CD4-positive, CD25-positive, alpha-beta regulatory T cell (primary cell): ENCODE measurements around the gene IL10RA. TPM values are rescaled to one million over a fixed set of nuclear protein-coding genes. Genes with fewer than 3 reads are reported as not detected.
A peak's percentile ranks its signal among the peaks of the same experiment; 100 is the strongest.
"Not testable (repeated sequence)": the region's sequence is repeated elsewhere in the genome, so short reads cannot be mapped to it uniquely, and the experiment has no call there.

Experiments used
- ATAC-seq, 2 donors: fragments of 150-1000 bp; cut with Tn5 transposase; one replicate each; pipeline ENCODE4 v1.10.0; 2021; ENCODE audit warnings: low read depth in 2 of 2, moderate number of reproducible peaks in 2 of 2, moderate library complexity in 1 of 2
- DNase-seq, 3 donors: peaks; one replicate each; pipeline versions ENCODE4 v3.0.0 to v3.0.0-alpha.2; 2012 to 2022; ENCODE audit warnings: mixed read lengths in 1 of 3
- H3K27ac ChIP-seq: one replicate; pipeline ENCODE4 v1.7.0; 2013; ENCODE audit warnings: mild to moderate bottlenecking, low read length; ENCODE audit not compliant: insufficient read depth, poor library complexity, severe bottlenecking
- H3K27me3 ChIP-seq: one replicate; pipeline ENCODE4 v1.7.0; 2013; ENCODE audit warnings: low read length; ENCODE audit not compliant: control insufficient read depth, insufficient read depth
- H3K36me3 ChIP-seq: one replicate; pipeline ENCODE4 v1.7.0; 2013; ENCODE audit warnings: mild to moderate bottlenecking, low read length, moderate library complexity; ENCODE audit not compliant: control insufficient read depth, insufficient read depth
- H3K4me1 ChIP-seq: 2 replicates; pipeline ENCODE4 v1.7.0; 2013; ENCODE audit warnings: mild to moderate bottlenecking, low read length; ENCODE audit not compliant: insufficient read depth, control insufficient read depth, poor library complexity, severe bottlenecking
- H3K4me3 ChIP-seq: one replicate; pipeline ENCODE4 v1.7.0; 2013; ENCODE audit warnings: low read depth, mild to moderate bottlenecking, low read length, moderate library complexity
- H3K9me3 ChIP-seq, 2 experiments: 1 replicate in 1 of 2; 2 replicates in 1 of 2; pipeline ENCODE4 v1.7.0; 2013; ENCODE audit warnings: low read length in 2 of 2, mild to moderate bottlenecking in 1 of 2, moderate library complexity in 1 of 2; ENCODE audit not compliant: control insufficient read depth in 2 of 2
- H3K27ac Mint-ChIP-seq, 3 donors: one replicate each; pipeline ENCODE4 v1.8.0; 2020 to 2022; ENCODE audit warnings: mild to moderate bottlenecking in 3 of 3, mixed read lengths in 3 of 3, moderate library complexity in 2 of 3
- H3K27me3 Mint-ChIP-seq: one replicate; pipeline ENCODE4 v1.8.0; 2022; ENCODE audit warnings: mild to moderate bottlenecking, mixed read lengths
- H3K36me3 Mint-ChIP-seq: one replicate; pipeline ENCODE4 v1.8.0; 2020; ENCODE audit warnings: mixed read lengths
- H3K4me1 Mint-ChIP-seq, 4 donors: one replicate each; pipeline ENCODE4 v1.8.0; 2020 to 2022; ENCODE audit warnings: mixed read lengths in 4 of 4, mild to moderate bottlenecking in 1 of 4
- H3K4me3 Mint-ChIP-seq, 4 donors: one replicate each; pipeline ENCODE4 v1.8.0; 2020 to 2022; ENCODE audit warnings: mild to moderate bottlenecking in 4 of 4, mixed read lengths in 4 of 4, moderate library complexity in 3 of 4
- H3K9me3 Mint-ChIP-seq, 7 donors: one replicate each; pipeline ENCODE4 v1.8.0; 2020 to 2022; ENCODE audit warnings: mixed read lengths in 7 of 7, mild to moderate bottlenecking in 3 of 7, moderate library complexity in 2 of 7
- polyA plus RNA-seq, 4 donors: library from polyadenylated mRNA; unstranded; fragments of 300-500 nt; fragmentation: Illumina TruSeq; gene quantifications; one replicate each; pipeline ENCODE4 v1.2.3, GENCODE V29; 2021
- total RNA-seq: library from RNA; stranded (reverse); gene quantifications from one replicate; pipeline ENCODE4 v1.2.3, GENCODE V29; 2022

IL10RA gene
- total and polyA plus RNA-seq, 5 donors from 2014 or later = 572 to 666 (median 654) TPM

DNA sequence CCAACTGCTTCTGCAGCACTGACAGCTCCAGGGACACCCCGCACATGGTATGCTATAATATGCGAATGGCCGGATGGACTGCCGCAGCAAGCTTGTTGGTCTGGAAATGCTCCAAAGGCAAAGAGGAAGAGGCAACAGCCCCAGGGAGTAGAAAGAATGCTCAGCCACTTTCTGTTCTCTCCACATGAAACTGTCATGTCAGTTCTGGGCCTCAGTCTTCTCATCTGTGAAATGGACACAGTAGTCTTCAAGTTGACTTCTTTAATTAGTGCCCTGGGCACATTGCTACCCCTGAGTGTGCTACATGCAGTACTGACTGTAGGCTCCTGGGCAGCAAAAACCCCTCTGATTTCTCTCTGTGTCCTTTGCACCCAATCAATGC lies 19.9 kb downstream of the IL10RA start:
- H3K27ac ChIP-seq = peak overlapping the region; percentile 84
- Mint-ChIP-seq H3K9me3 (peaks cover 0 to 7% (median 2%) of the 10 kb centered on the region in 7 donors), H3K27ac (peak overlapping the region; percentile 93 to 100 (median 93)), H3K4me1 (peaks cover 37 to 100% (median 86%) of the 10 kb centered on the region in 4 donors), H3K4me3 (peak overlapping the region in 3 of 4 donors; percentile 71 to 87 (median 82)), H3K36me3 (peaks cover 12% of the 10 kb centered on the region), H3K27me3 (no peaks in the 10 kb centered on the region)
- H3K4me1 ChIP-seq = peaks cover 100% of the 10 kb centered on the region
- H3K9me3 ChIP-seq = peaks cover 0 to 5% of the 10 kb centered on the region in 2 experiments
- no peak for DNase-seq
- ATAC-seq = no peak
- no peaks in the 10 kb centered on the region for H3K27me3 ChIP-seq
- peak overlapping the region; percentile 30 for H3K4me3 ChIP-seq
- no peaks in the 10 kb centered on the region for H3K36me3 ChIP-seq

DNA sequence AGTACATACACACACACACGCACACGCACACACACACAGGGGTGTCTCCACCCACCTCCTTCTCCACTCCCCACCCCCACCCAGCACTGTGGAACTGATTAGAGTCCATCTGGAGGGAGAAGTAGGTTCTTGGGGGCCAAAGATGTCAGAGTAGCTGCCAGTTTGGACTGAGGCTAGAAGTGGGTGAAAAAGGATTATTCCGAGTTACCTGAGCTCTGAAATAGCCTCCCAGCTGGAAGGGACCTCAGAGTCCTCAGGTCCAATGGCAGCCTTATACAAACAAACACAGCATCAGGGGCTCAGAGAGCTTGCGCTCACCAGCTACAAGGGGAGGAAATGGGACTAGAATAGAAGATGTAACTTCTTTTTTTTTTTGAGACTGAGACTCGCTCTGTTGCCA lies 20.8 kb downstream of the IL10RA start:
- H3K4me1 Mint-ChIP-seq = peaks cover 39 to 100% (median 82%) of the 10 kb centered on the region in 4 donors
- Histone ChIP-seq H3K4me3 (peak overlapping the region; percentile 30), H3K27me3 (no peaks in the 10 kb centered on the region), H3K27ac (peak overlapping the region; percentile 84), H3K36me3 (no peaks in the 10 kb centered on the region), H3K4me1 (peaks cover 100% of the 10 kb centered on the region), H3K9me3 (peaks cover 0 to 5% of the 10 kb centered on the region in 2 experiments)
- peak overlapping the region; percentile 73 to 87 (median 82) for H3K4me3 Mint-ChIP-seq
- no peaks in the 10 kb centered on the region for H3K27me3 Mint-ChIP-seq
- H3K36me3 Mint-ChIP-seq = peaks cover 7% of the 10 kb centered on the region
- peaks cover 0 to 7% (median 2%) of the 10 kb centered on the region in 7 donors for H3K9me3 Mint-ChIP-seq
- ATAC-seq = peak in 1 of 2 donors; percentile 5
- peak in 1 of 3 donors; percentile 56 for DNase-seq
- peak overlapping the region; percentile 93 to 99 (median 97) for H3K27ac Mint-ChIP-seq

DNA sequence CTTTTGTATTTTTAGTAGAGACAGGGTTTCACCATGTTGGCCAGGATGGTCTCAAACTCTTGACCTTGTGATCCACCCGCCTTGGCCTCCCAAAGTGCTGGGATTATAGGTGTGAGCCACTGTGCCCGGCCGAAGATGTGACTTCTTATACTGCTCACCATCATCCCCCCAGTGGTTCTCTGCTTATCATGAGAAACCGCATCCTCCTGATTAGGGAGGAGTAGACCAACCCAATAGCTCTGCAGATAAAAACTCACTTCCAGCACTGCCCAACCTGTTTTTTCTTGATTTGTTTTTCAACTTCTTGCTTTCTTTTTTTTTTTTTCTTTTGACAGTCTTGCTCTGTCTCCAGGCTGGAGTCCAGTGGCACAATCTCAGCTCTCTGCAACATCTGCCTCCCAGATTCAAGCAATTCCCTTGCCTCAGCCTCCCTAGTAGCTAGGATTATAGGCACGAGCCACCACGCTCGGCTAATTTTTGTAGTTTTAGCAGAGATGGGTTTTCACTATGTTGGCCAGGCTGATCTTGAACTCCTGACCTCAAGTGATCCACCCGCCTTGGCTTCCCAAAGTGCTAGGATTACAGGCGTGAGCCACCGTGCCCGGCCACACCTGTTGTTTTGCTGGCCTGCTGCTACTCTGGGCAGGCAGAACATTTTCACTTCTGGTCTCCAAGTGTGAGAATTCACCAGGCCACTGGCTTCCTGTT lies 21.5 kb downstream of the IL10RA start:
- not testable (repeated sequence) for H3K36me3 ChIP-seq, H3K36me3 Mint-ChIP-seq, H3K9me3 Mint-ChIP-seq, H3K9me3 ChIP-seq, H3K27me3 ChIP-seq, H3K27me3 Mint-ChIP-seq
- Histone ChIP-seq H3K4me1 (peaks cover 100% of the 10 kb centered on the region), H3K27ac (peak overlapping the region; percentile 84), H3K4me3 (peak overlapping the region; percentile 67)
- peak in 2 of 3 donors; percentile 71 to 92 for DNase-seq
- Mint-ChIP-seq H3K4me1 (peaks cover 38 to 100% (median 82%) of the 10 kb centered on the region in 4 donors), H3K4me3 (peak overlapping the region; percentile 73 to 87 (median 82)), H3K27ac (peak overlapping the region; percentile 93 to 99 (median 97))
- ATAC-seq = peak; percentile 66 to 68

DNA sequence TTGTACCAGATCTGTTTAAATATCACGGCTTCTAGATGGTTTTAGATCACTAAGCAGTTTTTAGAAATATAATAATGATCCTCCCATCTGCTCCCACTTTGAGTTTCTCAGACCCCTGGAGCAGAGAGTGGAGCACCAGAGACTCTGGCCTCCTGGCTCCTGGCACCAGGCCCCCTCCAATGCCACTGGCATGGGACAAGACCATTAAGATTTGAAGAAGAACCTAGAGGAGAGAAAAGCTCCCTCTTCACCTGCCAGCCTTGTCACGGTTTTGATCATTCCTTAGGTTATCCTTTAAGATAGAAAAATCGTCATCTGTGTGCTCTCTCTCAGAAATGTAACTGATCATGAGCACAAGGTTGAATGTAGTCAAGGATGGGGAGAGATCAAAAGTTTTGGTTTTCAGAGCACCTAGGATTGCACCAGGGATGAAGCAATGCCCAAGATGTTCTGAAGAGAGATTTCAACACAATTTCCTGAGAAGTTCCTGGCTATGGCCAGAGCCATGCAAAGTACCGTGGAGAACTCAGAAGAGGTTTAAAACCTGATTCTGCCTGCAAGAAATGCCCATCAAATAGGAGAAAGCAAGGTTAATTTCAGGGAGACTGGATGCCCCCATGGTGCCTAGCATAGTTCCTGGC lies 22.2 kb downstream of the IL10RA start:
- DNase-seq = no peak

DNA sequence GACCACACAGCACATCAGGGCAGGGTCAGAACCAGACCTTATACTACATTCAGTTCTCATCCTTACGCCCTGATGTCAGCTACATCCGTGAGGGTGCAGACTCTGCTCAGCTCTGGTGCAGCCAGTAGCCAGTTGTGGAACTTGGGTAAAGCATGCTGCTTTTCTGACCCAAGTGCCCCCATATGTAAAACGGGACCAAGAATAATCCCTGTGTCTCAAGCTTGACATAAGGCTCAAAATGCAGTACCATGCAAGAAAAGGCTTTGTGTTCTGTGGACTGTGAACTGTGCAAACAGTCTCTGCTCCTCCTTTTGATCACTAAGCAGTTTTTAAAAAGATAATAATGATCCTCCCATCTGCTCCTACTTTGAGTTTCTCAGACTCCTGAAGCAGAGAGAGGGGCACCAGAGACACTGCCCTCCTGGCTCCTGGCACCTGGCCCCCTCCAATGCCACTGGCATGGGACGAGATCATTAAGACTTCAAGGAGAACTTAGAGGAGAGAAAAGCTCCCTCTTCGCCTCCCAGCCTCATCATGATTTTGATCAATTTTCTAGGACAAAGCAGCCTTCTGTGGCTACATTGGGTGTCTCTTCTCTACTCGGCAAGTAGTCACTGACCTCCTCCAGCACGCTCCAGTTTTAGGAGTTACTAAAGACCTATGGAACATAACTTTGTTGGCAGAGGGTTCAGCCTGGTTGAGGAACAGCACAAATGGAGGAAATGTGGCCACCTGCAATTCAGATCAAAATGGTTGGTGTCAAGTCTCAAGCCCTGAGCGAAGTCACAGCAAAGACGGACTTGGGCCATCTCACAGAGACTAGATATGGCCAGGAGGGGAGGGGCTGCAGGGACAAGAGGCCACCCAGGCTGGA lies 23.9 kb downstream of the IL10RA start:
- H3K9me3 Mint-ChIP-seq = peaks cover 0 to 5% (median 2%) of the 10 kb centered on the region in 7 donors
- DNase-seq (no peak), ATAC-seq (no peak)
- H3K4me3 ChIP-seq = peak overlapping the region; percentile 13
- H3K4me1 ChIP-seq = peaks cover 100% of the 10 kb centered on the region
- peak overlapping the region; percentile 26 to 82 (median 53) for H3K4me3 Mint-ChIP-seq
- peak overlapping the region; percentile 93 to 99 (median 95) for H3K27ac Mint-ChIP-seq
- no peaks in the 10 kb centered on the region for H3K9me3 ChIP-seq
- no peaks in the 10 kb centered on the region for H3K36me3 ChIP-seq
- peaks cover 15% of the 10 kb centered on the region for H3K36me3 Mint-ChIP-seq
- H3K27ac ChIP-seq = peak overlapping the region; percentile 84
- no peaks in the 10 kb centered on the region for H3K27me3 Mint-ChIP-seq
- H3K27me3 ChIP-seq = no peaks in the 10 kb centered on the region
- peaks cover 27 to 100% (median 80%) of the 10 kb centered on the region in 4 donors for H3K4me1 Mint-ChIP-seq

More for the DNA sequence above, 22.2 kb downstream of the IL10RA start:
- Mint-ChIP-seq H3K4me1 (peaks cover 32 to 100% (median 81%) of the 10 kb centered on the region in 4 donors), H3K4me3 (peak overlapping the region; percentile 73 to 87 (median 82)), H3K9me3 (peaks cover 0 to 7% (median 2%) of the 10 kb centered on the region in 7 donors), H3K27ac (peak overlapping the region; percentile 93 to 99 (median 97)), H3K36me3 (peaks cover 12% of the 10 kb centered on the region), H3K27me3 (no peaks in the 10 kb centered on the region)
- Histone ChIP-seq H3K4me3 (peak overlapping the region; percentile 67), H3K27me3 (no peaks in the 10 kb centered on the region), H3K36me3 (no peaks in the 10 kb centered on the region), H3K9me3 (peaks cover 0 to 5% of the 10 kb centered on the region in 2 experiments), H3K4me1 (peaks cover 100% of the 10 kb centered on the region), H3K27ac (peak overlapping the region; percentile 84)
- no peak for ATAC-seq

DNA sequence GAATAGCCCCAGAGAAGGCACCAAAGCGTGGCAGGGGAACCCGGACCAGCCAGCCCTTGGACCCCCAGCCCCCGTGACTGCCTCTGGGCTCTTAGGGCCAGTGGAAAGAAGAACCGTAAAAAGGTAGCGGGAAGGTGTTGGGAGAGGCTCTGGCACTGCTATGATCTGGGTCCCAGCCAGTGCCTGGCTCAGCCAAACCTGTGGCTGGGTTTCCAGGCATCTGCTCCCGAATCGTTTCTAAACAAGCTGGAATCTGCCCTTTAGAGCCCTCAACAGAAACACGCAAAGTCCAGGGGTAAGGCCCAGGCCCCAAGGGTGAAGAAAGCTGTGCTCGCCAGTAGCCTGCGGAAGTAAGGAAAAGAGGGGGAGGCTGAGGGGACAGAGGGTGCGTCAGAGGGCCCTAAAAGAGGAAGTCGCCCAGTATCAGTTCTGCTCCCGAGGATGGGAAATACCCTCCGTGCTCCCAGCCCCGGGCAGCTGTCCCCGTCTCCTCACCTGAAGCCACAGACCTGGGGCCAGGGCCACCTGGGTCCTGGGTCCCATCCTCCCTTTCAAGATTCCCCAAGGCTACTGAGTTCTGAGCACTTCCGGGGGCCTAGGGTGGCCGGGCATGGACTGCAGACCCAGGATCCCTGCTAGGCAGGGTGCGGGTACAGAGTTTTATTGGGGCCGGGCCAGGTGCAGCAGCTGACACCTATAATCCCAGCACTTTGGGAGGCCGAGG lies 24.7 kb downstream of the IL10RA start:
- Histone ChIP-seq H3K36me3 (no peaks in the 10 kb centered on the region), H3K27ac (peak overlapping the region; percentile 84), H3K4me1 (peaks cover 100% of the 10 kb centered on the region), H3K27me3 (no peaks in the 10 kb centered on the region), H3K9me3 (no peaks in the 10 kb centered on the region), H3K4me3 (no peak overlapping the region)
- DNase-seq (no peak), ATAC-seq (peak in 1 of 2 donors; percentile 12)
- H3K9me3 Mint-ChIP-seq = peaks cover 0 to 7% (median 2%) of the 10 kb centered on the region in 7 donors
- peak overlapping the region; percentile 93 to 99 (median 95) for H3K27ac Mint-ChIP-seq
- no peaks in the 10 kb centered on the region for H3K27me3 Mint-ChIP-seq
- peak overlapping the region in 3 of 4 donors; percentile 58 to 83 (median 68) for H3K4me3 Mint-ChIP-seq
- H3K36me3 Mint-ChIP-seq = peaks cover 15% of the 10 kb centered on the region
- H3K4me1 Mint-ChIP-seq = peaks cover 21 to 100% (median 80%) of the 10 kb centered on the region in 4 donors
